NCI-H187 (cell line): Measurements from ENCODE around the gene ZNF71.
A peak's percentile ranks its signal among the peaks of the same experiment; 100 is the strongest.

Experiments used
- DNase-seq, 2 experiments: peaks; one replicate each; lab custom pipeline; 2025; lab: John Stamatoyannopoulos, UW

ZNF71 gene

DNA sequence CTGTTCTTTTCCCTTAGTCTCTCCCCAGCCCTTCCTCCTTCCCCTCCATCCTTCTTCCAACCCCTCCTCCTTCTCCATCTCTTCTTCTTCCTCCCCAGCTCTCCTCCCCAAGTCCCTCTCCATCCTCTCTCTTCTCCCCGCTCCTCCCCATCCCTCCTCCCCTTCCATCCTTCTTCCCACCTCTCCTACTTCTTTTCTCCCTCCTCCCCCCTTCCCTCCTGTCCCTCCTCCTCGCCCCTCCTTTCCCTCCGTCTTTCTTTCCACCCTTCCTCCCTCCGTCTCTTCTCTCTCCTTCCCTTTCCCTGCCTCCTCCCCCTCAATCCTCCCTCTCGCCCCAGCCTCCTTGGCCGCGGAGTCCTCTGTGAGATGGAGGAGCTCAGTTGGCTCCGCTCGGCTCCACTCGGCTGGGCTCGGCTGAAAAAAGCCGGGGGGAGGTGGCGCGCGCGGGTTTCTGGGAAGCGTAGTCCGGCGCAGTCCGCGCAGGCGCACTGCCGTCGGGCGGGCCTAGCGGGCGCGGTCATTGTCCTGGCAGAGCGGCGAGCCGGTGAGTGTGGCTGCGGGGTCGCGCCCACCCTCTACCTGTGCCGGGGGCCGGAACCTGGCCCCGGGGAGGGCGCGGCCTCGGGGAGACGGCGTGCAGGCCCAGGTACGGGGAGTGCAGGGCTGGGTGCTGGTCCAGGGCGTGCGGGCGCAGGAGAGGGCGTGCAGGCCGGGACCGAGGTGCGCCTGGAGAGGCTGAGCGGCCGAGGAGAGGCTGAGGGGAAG, at the start of gene ZNF71:
TSS of gene ZNF71 (plus strand) at position 520 of the 765 bp plus-strand sequence. CDS start 6,257 bp downstream, outside the sequence.
- peak; percentile 54 to 75 for DNase-seq

DNA sequence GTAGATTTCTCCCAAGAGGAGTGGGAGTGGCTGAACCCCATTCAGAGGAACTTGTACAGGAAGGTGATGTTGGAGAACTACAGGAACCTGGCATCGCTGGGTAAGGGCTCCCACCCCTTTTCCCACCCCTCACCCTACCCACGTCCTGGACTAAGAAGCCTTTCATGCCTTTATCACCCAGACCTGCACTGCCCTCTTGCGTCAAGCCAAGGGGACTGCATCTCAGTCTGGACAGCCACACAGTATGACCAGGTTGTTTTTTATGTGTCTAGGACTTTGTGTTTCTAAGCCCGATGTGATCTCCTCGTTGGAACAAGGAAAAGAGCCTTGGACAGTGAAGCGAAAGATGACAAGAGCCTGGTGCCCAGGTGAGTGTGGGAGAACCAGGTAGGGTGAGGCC, 47.6 kb upstream of the ZNF71 start:
- no peak for DNase-seq

DNA sequence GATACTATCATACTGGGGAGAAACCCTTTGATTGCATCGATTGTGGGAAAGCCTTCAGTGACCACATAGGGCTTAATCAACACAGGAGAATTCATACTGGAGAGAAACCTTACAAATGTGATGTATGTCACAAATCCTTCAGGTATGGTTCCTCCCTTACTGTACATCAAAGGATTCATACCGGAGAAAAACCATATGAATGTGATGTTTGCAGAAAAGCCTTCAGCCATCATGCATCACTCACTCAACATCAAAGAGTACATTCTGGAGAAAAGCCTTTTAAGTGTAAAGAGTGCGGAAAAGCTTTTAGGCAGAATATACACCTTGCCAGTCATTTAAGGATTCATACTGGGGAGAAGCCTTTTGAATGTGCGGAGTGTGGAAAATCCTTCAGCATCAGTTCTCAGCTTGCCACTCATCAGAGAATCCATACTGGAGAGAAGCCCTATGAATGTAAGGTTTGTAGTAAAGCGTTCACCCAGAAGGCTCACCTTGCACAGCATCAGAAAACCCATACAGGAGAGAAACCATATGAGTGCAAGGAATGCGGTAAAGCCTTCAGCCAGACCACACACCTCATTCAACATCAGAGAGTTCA, 40.7 kb upstream of the ZNF71 start:
- DNase-seq, result no peak

DNA sequence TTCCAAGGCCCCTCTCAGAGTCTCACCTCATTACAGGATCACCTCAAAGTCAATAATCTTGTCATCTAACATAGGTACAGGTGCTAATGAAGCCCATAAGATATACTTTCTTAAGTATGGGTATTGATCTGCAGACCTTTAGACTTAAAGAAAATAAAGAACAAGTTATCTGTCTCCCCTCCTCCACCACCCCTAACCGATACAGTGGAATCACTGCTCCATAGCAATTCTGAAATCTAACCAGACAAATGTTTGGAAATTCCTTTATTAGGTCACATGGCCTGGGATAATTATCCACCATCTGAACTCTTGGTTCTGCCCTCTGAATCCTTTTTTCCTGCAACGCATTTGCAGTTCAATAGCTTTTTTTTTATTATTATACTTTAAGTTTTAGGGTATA, 32.3 kb upstream of the ZNF71 start:
- no peak for DNase-seq

DNA sequence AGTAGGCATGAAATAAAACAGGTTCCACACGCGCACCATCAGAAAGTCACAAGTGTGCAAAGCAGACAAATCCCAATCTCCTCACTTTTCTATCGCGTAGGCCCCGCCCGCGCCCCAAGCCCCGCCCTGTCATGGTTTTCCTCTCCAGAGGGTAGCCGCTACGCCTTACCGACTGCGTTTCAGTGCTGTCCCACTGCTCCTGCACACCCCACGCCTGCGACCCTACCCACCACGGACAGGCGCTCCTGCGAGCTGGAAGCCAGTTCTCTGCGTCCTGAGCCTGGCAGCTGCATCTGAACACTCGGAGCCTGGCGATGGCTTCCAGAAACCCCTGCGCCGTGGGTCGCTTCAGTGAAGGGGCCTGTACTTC, 28.2 kb upstream of the ZNF71 start:
- no peak for DNase-seq

DNA sequence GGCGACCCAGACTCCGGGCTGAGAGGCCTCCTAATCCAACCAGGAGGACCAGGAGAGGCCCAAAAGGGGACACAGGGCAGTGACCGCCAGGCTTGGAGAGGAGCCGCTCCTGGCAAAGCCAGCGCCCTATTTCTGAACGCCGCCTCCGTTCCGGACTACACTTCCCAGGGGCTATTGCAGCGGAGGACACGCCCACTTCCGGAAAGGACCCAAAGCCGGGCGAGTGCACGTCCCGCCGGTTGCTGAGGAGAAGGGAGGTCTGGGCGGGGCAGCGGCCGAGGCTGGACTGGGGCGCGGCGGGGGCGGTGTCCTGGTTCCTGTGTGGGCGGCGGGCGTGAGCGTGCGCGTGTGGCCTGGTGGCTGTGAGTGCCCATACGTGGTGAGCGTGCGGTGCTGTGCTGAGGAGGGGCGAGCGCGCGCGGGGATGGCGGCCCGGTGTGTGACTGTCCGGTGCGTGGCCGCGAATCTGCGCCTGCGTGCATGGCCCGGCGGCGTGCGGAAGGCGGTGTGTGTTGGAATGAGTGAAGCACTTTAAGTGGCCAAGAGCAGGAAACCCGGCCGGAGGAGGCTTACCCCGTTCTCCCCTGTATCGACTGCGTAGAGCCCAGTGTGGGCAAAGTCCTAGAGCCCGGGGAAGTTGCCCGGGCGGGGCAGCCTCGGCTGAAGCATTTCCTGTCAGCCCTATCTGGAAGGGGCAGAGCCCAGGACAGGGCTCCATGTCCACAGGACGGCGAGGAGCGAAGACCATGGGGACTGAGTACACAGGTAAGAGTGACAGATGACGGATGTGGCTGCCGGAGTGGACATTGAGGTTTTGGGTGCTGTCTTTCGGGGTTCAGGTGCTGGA, 27.6 kb upstream of the ZNF71 start, which contains the start of gene ZNF470:
TSS of gene ZNF470 (plus strand) at position 195 of the 847 bp plus-strand sequence. CDS start 2,844 bp downstream, outside the sequence.
- peak; percentile 42 to 55 for DNase-seq

DNA sequence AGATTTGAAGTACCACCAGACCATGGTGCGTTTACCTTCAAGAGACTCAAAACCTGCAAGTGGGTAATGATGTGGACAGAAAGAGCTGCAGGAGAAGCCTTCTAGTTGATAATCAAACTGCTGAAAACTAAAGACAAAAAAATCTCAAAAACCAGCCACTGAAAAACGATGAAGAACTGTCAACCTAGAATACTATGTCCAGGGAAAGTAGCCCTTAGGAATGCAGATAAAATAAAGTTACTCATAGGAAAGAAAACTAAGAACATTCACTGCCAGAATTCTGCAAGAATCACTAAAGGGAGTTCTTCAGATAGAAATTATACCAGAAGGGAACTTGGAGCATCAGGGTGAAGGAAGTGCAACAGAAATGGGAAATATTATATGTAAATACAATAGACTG, 22.5 kb upstream of the ZNF71 start:
- no peak for DNase-seq

DNA sequence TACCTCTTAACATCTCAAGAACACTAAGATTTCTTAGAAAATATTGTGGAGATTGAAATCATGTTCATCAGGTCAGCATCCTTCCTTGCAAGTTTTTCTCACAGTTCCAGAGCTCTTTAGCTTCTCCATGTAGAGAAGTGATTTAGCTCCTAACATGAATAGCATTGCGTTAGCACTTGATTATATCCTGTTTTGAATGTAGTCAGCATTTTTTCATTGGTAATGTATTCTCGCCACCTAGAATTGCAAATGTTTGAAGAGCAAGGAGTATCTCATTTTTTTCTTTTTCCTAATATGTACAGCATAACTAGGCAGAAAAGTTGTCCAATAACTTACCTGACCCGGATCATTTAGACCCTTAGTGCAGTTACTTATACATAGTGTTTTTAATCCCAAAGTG, 21.2 kb upstream of the ZNF71 start:
- no peak for DNase-seq

DNA sequence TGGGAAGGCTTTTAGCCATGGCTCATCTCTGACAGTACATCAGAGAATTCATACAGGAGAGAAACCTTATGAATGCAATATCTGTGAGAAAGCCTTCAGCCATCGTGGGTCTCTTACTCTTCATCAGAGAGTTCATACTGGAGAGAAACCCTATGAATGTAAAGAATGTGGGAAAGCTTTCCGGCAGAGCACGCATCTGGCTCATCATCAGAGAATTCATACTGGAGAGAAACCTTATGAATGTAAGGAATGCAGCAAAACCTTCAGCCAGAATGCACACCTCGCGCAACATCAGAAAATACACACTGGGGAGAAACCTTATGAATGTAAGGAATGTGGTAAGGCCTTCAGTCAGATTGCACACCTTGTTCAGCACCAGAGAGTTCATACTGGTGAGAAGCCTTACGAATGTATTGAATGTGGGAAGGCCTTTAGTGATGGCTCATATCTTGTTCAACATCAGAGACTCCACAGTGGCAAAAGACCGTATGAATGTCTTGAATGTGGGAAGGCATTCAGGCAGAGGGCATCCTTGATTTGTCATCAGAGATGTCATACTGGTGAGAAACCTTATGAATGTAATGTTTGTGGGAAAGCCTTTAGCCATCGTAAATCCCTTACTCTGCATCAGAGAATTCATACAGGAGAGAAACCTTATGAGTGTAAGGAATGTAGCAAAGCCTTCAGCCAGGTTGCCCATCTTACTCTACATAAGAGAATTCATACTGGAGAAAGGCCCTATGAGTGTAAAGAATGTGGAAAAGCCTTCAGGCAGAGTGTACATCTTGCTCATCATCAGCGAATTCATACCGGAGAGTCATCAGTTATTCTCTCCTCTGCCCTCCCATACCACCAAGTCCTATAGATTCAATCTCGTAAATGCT, 17.1 kb upstream of the ZNF71 start:
- no peak for DNase-seq

DNA sequence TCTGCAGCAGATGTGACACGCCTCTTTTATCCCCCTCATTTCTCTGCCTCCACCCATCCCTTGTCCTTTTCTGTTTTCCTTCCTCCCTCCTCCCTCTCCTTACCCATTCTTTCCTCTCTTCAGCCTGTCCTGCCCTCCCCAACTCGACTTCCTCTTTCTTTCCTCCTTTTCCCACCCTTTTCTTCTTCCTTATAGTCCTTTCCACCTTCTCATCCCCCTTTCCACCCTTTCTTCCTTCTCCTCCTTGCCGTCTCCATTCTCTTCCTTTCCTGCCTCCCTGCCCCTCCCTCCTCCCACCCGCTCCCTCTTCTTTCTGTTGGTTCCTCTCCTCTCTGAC, 688 bp upstream of the ZNF71 start:
- DNase-seq, result no peak

DNA sequence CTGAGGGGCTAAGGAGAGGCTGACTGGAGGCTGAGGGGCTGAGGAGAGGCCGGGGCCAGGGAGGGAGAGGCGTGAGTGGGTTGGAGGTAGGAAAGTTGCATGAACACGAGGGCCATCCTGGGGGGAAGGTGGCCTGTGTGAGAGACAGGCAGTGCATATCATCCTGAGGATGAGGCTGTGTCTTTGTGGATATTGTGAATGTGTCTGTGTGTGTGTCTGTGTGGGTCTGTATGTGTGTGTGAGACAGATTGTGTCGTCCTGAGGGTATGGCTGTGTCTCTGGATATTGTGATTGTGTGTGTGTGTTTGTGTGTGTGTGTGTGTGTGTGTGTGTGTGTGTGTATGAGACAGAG, 422 bp downstream of the ZNF71 start:
- DNase-seq, result no peak

DNA sequence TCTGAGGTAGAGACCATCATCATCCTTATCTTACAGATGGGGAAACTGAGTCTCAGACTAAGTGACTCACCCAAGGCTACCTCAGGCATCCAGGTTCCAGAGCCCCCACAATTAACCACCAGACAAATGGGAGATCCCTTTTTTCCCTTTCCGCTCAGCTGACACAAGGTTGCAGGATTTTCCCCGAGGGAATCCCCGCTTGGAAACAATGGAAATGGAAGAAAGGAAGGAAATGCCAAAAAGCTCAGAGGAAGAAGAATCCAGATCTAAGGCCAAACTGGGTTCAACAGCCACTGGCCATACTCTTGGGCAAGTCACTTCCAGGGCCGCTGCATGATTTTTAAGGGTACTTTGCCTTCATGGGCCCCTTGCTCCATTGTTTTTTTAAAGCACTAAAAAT, 1.6 kb downstream of the ZNF71 start:
- no peak for DNase-seq

DNA sequence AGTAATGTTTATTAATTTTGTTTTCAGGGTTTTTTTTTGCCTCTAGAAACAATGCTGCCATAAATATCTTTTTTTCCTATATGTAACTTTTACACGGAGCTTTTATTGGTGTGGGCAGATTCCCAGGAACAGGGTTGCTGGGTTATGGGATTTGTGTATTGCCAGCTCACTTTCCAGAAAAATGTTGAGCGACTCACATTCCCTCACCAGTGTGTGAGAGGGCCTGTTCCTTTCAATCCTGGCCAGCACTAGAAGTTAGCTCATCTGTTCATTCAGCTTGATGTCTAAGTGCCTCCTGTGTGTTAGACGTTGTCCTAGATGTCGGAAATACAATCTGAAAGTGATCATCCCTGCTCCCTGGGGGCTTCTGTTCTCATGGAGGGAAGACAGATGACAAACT, 2.6 kb downstream of the ZNF71 start:
- DNase-seq, result no peak

DNA sequence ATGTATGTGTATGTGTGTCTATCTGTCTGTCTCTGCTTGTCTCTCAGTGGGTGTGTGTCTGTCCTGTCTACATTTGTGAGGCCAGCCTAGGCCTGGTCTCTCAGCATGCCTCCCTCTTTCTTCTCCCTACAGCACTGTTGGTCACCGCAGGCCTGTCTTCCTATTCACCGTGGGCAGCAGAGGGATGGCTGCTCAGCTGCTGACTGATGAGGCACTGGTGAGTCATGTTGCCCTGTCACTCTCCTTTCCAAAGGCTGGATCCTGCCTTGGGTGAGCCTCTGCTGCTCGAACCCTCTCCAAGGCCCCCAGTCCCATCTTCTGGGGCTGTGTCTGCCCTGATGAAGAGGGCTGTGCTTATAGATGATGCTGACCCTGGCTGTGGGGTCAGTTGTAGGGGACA, 6.3 kb downstream of the ZNF71 start:
- DNase-seq, result no peak

DNA sequence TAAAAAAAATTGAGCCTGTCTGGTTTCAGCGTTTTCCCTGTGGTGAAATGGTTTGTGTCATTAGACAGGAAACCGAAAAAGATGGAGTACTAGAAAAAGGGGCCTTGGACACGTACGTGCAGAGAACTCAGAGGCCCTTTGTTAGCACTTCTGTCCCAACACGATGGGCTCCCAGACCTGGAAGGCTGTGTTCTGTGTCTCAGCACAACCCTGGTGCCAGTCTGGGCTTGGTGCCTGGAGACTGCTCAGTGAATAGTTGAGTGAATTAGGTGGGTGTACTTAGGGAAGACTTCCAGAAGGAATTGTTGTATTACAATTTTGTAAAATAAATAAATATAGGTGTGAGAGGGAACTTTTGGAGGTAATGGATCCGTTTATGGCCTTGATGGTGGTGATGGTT, 8.7 kb downstream of the ZNF71 start:
- no peak for DNase-seq

DNA sequence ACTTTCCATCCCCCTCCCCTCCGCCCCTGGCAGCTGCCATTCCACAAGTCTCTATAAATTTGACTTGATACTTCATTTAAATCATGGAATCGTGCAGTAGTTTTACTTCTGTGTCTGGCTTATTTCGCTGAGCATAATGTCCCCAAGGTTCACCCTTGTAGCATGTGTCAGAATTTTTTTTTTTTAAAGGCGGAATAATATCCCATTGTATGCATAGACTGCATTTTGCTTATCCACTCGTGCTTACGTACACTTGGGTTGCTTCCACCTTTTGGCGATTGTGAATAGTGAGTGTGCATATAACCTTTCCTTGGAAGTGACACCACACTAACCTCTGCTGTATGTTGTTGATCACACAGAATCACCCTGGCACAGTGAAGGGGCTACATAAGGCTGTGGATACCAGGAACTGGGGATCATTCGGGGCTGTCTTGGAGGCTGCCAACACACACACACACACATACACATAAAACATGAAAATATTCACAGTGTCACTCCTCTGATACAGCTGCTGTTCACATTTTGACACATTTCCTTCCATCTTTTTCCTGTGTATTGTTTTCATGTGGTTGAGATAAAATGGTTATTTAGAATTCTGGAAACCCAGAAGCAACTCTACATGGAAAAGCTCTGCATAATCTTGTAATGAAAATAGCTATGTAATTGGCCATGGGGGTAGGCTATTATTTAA, 13.3 kb downstream of the ZNF71 start:
- DNase-seq, result no peak

DNA sequence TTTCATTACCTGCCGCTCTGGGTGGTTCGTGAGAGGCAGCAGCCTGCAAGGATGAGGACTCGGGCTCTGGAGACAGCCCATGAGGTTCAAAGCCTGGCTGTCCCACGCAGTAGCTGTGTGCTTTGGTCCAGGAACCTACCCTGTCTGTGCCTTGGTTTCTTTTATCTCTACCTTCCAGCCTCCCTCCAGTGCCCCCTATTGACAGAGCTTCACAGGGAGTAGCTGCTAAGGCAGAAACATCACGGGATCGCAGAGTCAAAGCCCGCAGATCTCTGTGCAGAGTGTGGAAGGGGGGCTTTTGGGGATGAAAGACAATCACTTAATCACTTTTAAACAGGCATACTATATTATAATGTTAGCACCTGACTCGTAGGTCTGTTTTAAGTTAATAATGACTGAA, 16.2 kb downstream of the ZNF71 start:
- DNase-seq, result no peak

DNA sequence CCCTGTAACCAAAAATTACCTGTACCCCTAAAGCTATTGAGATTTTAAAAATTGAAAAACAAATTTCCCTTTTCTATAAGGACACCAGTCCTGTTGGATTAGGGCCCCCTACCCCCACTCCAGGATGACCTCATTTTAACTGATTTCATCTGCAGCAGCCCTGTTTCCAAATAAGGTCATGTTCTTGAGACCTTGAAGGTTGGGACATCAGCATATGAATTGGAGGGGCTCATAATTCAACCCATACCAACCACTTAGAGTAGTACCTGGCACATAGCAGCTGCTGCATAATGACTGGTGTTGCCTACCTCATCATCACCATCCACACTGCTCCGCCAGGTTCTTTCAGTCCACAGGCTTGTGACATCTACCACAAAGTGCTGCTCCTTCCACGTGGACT, 17.6 kb downstream of the ZNF71 start:
- DNase-seq, result no peak

DNA sequence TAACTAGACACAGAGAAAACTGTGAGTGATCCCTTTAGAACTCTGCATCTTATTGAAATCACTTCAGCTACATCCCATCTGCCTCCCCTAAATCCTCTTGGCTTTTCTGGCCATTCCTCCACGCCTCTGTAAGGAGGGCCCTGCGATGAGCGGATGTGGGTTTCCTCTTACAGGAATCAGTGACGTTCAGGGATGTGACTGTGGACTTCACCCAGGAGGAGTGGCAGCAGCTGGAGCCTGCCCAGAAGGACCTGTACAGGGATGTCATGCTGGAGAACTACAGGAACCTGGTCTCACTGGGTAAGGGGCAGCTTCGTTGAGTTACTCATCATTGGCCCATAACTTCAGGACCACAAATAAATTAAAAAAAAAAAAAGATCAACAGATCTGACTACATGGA, 18.5 kb downstream of the ZNF71 start:
- DNase-seq, result no peak

DNA sequence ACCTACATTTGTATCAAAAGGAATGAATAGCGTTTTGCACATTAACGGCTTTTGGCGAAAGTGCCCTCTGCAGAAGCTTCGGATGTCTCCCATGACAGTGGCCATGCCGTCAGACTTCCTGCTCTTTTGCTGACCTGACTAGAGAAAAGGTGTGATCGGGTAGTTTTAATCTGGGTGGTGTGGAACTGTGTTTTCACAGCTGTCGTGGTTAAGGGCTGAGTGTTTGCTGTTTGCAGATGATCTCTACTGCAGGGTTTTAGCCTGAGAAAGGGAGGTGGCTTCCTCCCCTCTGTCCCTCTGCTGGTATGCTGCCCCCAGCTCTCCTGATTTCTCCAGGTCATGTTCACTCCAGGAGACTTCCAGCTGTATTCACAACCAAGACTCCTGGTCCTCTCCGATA, 22.4 kb downstream of the ZNF71 start:
- no peak for DNase-seq

DNA sequence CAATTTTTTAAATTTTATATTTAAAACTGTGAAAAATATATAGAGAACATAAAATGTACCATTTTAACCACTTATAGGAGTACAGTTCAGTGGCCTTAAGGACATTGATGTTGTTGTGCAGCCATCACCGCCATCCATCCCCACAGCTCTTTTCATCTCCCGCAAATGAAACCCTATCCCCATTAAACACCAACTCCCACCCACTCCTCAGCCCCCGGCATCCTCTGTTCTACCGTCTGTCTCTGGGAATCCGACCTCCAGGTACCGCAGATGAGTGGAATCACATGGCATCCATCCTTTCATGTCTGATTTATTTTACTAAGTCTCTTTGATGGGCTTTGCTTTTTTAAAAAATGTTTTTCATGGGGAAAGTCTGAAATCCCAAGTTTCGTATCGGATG, 24.0 kb downstream of the ZNF71 start:
- DNase-seq, result no peak

DNA sequence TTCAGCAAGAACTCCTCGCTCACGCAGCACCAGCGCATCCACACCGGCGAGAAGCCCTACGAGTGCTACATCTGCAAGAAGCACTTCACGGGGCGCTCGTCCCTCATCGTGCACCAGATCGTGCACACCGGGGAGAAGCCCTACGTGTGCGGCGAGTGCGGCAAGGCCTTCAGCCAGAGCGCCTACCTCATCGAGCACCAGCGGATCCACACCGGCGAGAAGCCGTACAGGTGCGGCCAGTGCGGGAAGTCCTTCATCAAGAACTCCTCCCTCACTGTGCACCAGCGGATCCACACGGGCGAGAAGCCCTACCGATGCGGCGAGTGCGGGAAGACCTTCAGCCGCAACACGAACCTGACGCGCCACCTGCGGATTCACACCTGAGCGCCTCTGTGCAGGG, 27.3 kb downstream of the ZNF71 start:
- DNase-seq, result no peak
